ENCODE results near the gene KCNIP4. TPM values are rescaled to one million over a fixed set of nuclear protein-coding genes. Genes with fewer than 3 reads are reported as not detected.

The KCNIP4 gene
- total and polyA plus RNA-seq, 2 of the 8 experiments (the other 6 are each of a cell fraction or from before 2014, with no cell fraction given): 0.06 TPM; not detected in 1

GRCh38 chr4:21790438-21791029 is 158.0 kb downstream of the KCNIP4 start:
- Histone ChIP-seq H2AFZ (ENCODE audit: low read length) (no peak overlapping the region), H2BK20ac (ENCODE audit: low read length) (no peak overlapping the region), H3K14ac (ENCODE audit: insufficient read length) (no peak overlapping the region), H3K27me3 (replicated peaks in 1 of 4; ENCODE audit: control insufficient read depth in 3 of 4, extremely low read depth in 1 of 4, insufficient read depth in 3 of 4, low read length in 3 of 4) (no peaks in the 10 kb centered on the region), H4K91ac (replicated peaks; ENCODE audit: insufficient read length, low read length) (no peak overlapping the region), H2BK120ac (replicated peaks; ENCODE audit: low read depth, low read length) (no peak overlapping the region), H3K23ac (ENCODE audit: insufficient read length) (no peak overlapping the region), H3K9me3 (ENCODE audit: insufficient read depth in 2 of 2, low read depth in 1 of 2, low read length in 1 of 2) (no peaks in the 10 kb centered on the region), H2BK15ac (ENCODE audit: low read length) (no peak overlapping the region), H2BK12ac (ENCODE audit: low read depth, low read length) (no peak overlapping the region), H3K36me3 (ENCODE audit: control insufficient read depth in 2 of 4, insufficient read depth in 4 of 4, low read length in 3 of 4) (no peaks in the 10 kb centered on the region), H3K79me2 (ENCODE audit: control insufficient read depth in 1 of 2, insufficient read depth in 2 of 2, low read length in 2 of 2) (no peaks in the 10 kb centered on the region), H3K56ac (replicated peaks; ENCODE audit: insufficient read length, low read depth, low read length) (no peak overlapping the region), H4K20me1 (replicated peaks in 1 of 2; ENCODE audit: control insufficient read depth in 1 of 2, insufficient read depth in 2 of 2, low read length in 2 of 2) (no peaks in the 10 kb centered on the region), H3K4ac (replicated peaks; ENCODE audit: insufficient read length, low read depth, low read length) (no peak overlapping the region), H3K27ac (ENCODE audit: low read depth, low read length) (no peak overlapping the region), H3K4me2 (ENCODE audit: insufficient read depth in 1 of 2, low read depth in 2 of 2, low read length in 2 of 2) (no peak overlapping the region), H2AK5ac (ENCODE audit: low read depth, low read length) (no peak overlapping the region), H4K8ac (ENCODE audit: extremely low read depth, insufficient read depth, low read length) (no peak overlapping the region), H3K4me1 (replicated peaks in 1 of 4; ENCODE audit: control insufficient read depth in 3 of 4, insufficient read depth in 4 of 4, low read length in 3 of 4) (no peaks in the 10 kb centered on the region), H4K5ac (ENCODE audit: insufficient read length, low read depth, low read length) (no peak overlapping the region), H3K79me1 (ENCODE audit: low read depth, low read length) (no peaks in the 10 kb centered on the region), H3K9ac (replicated peaks in 1 of 4; ENCODE audit: extremely low read depth in 1 of 4, low read depth in 3 of 4, low read length in 3 of 4) (no peak overlapping the region), H3K23me2 (ENCODE audit: low read depth, low read length) (no peaks in the 10 kb centered on the region), H3K4me3 (ENCODE audit: extremely low read depth in 1 of 4, insufficient read depth in 2 of 4, low read depth in 3 of 4, low read length in 4 of 4) (no peak overlapping the region), H3K18ac (ENCODE audit: extremely low read depth, low read length) (no peak overlapping the region), H2BK5ac (ENCODE audit: low read depth, low read length) (no peak overlapping the region)
- no peak for FAIRE-seq
- whole genome bisulfite sequencing, 2 experiments (ENCODE audit: extremely low coverage in 1 of 2, insufficient coverage in 1 of 2, insufficient read length in 1 of 2, insufficient replicate concordance in 2 of 2, low coverage in 1 of 2, low lambda C conversion rate in 2 of 2, missing lambda C conversion rate in 1 of 2): 15% methylated on average over 4 of the region's 4 CpGs; no CpG with 5 or more reads in 1 of the 2 experiments
- POLR2A ChIA-PET (ENCODE audit: partially characterized antibody): no interaction called here
- TF ChIP-seq CTCF (IDR thresholded peaks at IDR 0.05; ENCODE audit: control extremely low read depth in 1 of 3, insufficient read depth in 1 of 3, low read depth in 1 of 3, low read length in 3 of 3): peak in 2 of 3 experiments; percentile 14 to 25; a peak in 2 of 4 replicates
- no peak for TF ChIP-seq NRF1 (IDR thresholded peaks at IDR 0.05; ENCODE audit: low read depth, low read length)
- TF ChIP-seq RAD21 (IDR thresholded peaks at IDR 0.05 in 1 of 2, conservative IDR thresholded peaks at IDR 0.05 in 1 of 2; ENCODE audit: low read depth in 2 of 2, low read length in 2 of 2): peak; percentile 55 to 68
- TF ChIP-seq SIRT6 (IDR thresholded peaks at IDR 0.05; ENCODE audit: low read length): no peak
- TF ChIP-seq KDM4A (IDR thresholded peaks at IDR 0.05; ENCODE audit: low read depth, low read length, severe bottlenecking): no peak
- CTCF ChIA-PET (ENCODE audit: partially characterized antibody): interaction anchor here (0.7 to 6.2 kb wide), 40 partner anchors 9 to 905 kb away, joined by 3 to 104 read pairs (median 4); no protein-coding TSS in a partner anchor
- DNase-seq (ENCODE audit: low read depth in 1 of 2, low spot score in 2 of 2): no peak

Measured in H1 (cell line).